Measurements from ENCODE around the gene PLCZ1.

Gene PLCZ1

DNA sequence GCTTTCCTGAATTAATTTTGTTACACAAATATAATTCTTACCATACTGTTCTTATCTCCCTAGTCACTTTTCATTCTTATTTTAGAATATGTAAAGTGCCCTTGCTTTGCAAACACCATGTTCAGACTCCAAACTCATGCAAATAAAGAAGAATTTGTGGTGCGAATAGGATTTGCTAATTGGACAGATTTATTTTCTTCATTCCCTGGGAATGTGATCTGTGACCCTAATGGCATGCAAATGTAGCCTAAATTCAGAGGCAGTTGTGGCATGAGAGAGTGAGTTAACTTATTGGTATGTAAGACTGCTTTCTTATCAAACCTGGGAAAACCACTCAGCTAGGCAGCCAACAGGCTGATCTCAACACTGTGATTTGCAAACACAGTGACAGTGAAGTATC is 10.1 kb upstream of the PLCZ1 start:
- H2BK15ac ChIP-seq (ENCODE audit: low read length): no peak overlapping the region
- no CpG with 5 or more reads among the region's 1 CpG for WGBS, 2 donors (ENCODE audit: extremely low coverage in 2 of 2, insufficient read length in 2 of 2, insufficient replicate concordance in 1 of 2)
- H3K27me3 ChIP-seq (ENCODE audit: control insufficient read depth in 3 of 3, insufficient read depth in 3 of 3, low read depth in 1 of 3, low read length in 3 of 3): no peaks in the 10 kb centered on the region
- H2AK5ac ChIP-seq (ENCODE audit: low read depth, low read length): no peak overlapping the region
- H3K27ac ChIP-seq (replicated peaks; ENCODE audit: low read length): no peak overlapping the region
- H3K4me3 ChIP-seq (ENCODE audit: low read length in 2 of 2): no peak overlapping the region
- no peak overlapping the region for H2BK5ac ChIP-seq (ENCODE audit: low read length)
- H2AFZ ChIP-seq (ENCODE audit: low read length): no peak overlapping the region
- H3K36me3 ChIP-seq (replicated peaks in 1 of 2; ENCODE audit: control insufficient read depth in 2 of 2, insufficient read depth in 2 of 2, low read length in 2 of 2): no peaks in the 10 kb centered on the region
- no peak overlapping the region for H3K4ac ChIP-seq (ENCODE audit: low read length)
- DNase-seq (ENCODE audit: low spot score): no peak
- H3K9ac ChIP-seq (ENCODE audit: low read depth, low read length, poor library complexity): no peak overlapping the region
- H3K4me1 ChIP-seq (ENCODE audit: control insufficient read depth in 2 of 2, insufficient read depth in 1 of 2, low read depth in 1 of 2, low read length in 2 of 2): peaks cover 6 to 15% of the 10 kb centered on the region in 2 donors
- H4K91ac ChIP-seq (ENCODE audit: low read depth, low read length, poor library complexity): no peak overlapping the region
- no peaks in the 10 kb centered on the region for H3K79me1 ChIP-seq (ENCODE audit: low read depth, low read length)
- no peak overlapping the region for H2BK12ac ChIP-seq (ENCODE audit: low read length)
- no peak overlapping the region for H3K23ac ChIP-seq (ENCODE audit: low read depth, low read length, poor library complexity)
- H2BK120ac ChIP-seq (ENCODE audit: low read depth, low read length): no peak overlapping the region
- no peak overlapping the region for H3K4me2 ChIP-seq (ENCODE audit: insufficient read depth, low read length, poor library complexity, severe bottlenecking)
- no peak overlapping the region for H4K8ac ChIP-seq (ENCODE audit: low read depth, low read length)
- no peak overlapping the region for H3K18ac ChIP-seq (ENCODE audit: low read length)
- no peak overlapping the region for H3K14ac ChIP-seq (ENCODE audit: low read length)
- H3K9me3 ChIP-seq (replicated peaks in 1 of 2; ENCODE audit: control insufficient read depth in 2 of 2, insufficient read depth in 1 of 2, low read depth in 1 of 2, low read length in 2 of 2): no peaks in the 10 kb centered on the region

DNA sequence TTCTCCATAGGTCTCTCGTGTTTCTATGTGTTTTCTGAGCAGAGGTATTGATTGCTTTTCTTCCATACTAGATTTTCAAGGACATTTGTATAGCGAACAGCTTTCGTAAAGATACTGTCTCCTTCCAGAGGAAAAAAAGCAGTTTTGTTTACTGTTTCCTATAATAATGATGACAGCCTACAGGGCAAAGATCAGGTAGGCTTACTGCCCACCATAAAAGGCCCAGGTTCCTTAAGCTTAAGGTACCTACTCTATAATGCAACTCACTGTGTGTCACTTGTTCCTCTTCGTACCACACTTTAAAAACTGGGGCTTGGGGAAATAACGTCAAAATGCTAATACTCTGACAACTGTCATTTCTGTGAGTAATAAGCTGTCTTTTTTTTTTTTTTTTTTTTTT is 6.7 kb downstream of the PLCZ1 start:
- Histone ChIP-seq H3K79me1 (ENCODE audit: low read depth, low read length) (no peaks in the 10 kb centered on the region), H2BK12ac (ENCODE audit: low read length) (no peak overlapping the region), H3K4ac (ENCODE audit: low read length) (no peak overlapping the region), H3K18ac (ENCODE audit: low read length) (no peak overlapping the region), H2BK15ac (ENCODE audit: low read length) (no peak overlapping the region), H2BK120ac (ENCODE audit: low read depth, low read length) (no peak overlapping the region), H2BK5ac (ENCODE audit: low read length) (no peak overlapping the region), H3K4me2 (ENCODE audit: insufficient read depth, low read length, poor library complexity, severe bottlenecking) (no peak overlapping the region), H4K91ac (ENCODE audit: low read depth, low read length, poor library complexity) (no peak overlapping the region), H3K4me3 (ENCODE audit: low read length in 2 of 2) (no peak overlapping the region), H3K14ac (ENCODE audit: low read length) (no peak overlapping the region), H3K9ac (ENCODE audit: low read depth, low read length, poor library complexity) (no peak overlapping the region), H3K4me1 (ENCODE audit: control insufficient read depth in 2 of 2, insufficient read depth in 1 of 2, low read depth in 1 of 2, low read length in 2 of 2) (no peaks in the 10 kb centered on the region), H3K27ac (replicated peaks; ENCODE audit: low read length) (no peak overlapping the region), H3K23ac (ENCODE audit: low read depth, low read length, poor library complexity) (no peak overlapping the region), H2AFZ (ENCODE audit: low read length) (no peak overlapping the region), H4K8ac (ENCODE audit: low read depth, low read length) (no peak overlapping the region), H3K27me3 (ENCODE audit: control insufficient read depth in 3 of 3, insufficient read depth in 3 of 3, low read depth in 1 of 3, low read length in 3 of 3) (no peaks in the 10 kb centered on the region), H3K36me3 (replicated peaks in 1 of 2; ENCODE audit: control insufficient read depth in 2 of 2, insufficient read depth in 2 of 2, low read length in 2 of 2) (no peaks in the 10 kb centered on the region), H3K9me3 (replicated peaks in 1 of 2; ENCODE audit: control insufficient read depth in 2 of 2, insufficient read depth in 1 of 2, low read depth in 1 of 2, low read length in 2 of 2) (peaks cover 0 to 1% of the 10 kb centered on the region in 2 donors), H2AK5ac (ENCODE audit: low read depth, low read length) (no peak overlapping the region)
- WGBS, 2 donors (ENCODE audit: extremely low coverage in 2 of 2, insufficient read length in 2 of 2, insufficient replicate concordance in 1 of 2): no CpG with 5 or more reads among the region's 5 CpGs
- DNase-seq (ENCODE audit: low spot score): no peak

- H2BK5ac ChIP-seq (ENCODE audit: low read length): no peak overlapping the region
- no peaks in the 10 kb centered on the region for H3K4me1 ChIP-seq (ENCODE audit: control insufficient read depth in 2 of 2, insufficient read depth in 1 of 2, low read depth in 1 of 2, low read length in 2 of 2)
- no peak overlapping the region for H2BK12ac ChIP-seq (ENCODE audit: low read length)
- H3K4me2 ChIP-seq (ENCODE audit: insufficient read depth, low read length, poor library complexity, severe bottlenecking): no peak overlapping the region
- no CpG with 5 or more reads among the region's 2 CpGs for whole genome bisulfite sequencing, 2 donors (ENCODE audit: extremely low coverage in 2 of 2, insufficient read length in 2 of 2, insufficient replicate concordance in 1 of 2)
- no peak overlapping the region for H4K8ac ChIP-seq (ENCODE audit: low read depth, low read length)
- H3K36me3 ChIP-seq (replicated peaks in 1 of 2; ENCODE audit: control insufficient read depth in 2 of 2, insufficient read depth in 2 of 2, low read length in 2 of 2): no peaks in the 10 kb centered on the region
- no peak overlapping the region for H4K91ac ChIP-seq (ENCODE audit: low read depth, low read length, poor library complexity)
- H2AFZ ChIP-seq (ENCODE audit: low read length): no peak overlapping the region
- H2BK15ac ChIP-seq (ENCODE audit: low read length): no peak overlapping the region
- no peak for DNase-seq (ENCODE audit: low spot score)
- H3K14ac ChIP-seq (ENCODE audit: low read length): no peak overlapping the region
- H3K4ac ChIP-seq (ENCODE audit: low read length): no peak overlapping the region
- H3K23ac ChIP-seq (ENCODE audit: low read depth, low read length, poor library complexity): no peak overlapping the region
- no peaks in the 10 kb centered on the region for H3K27me3 ChIP-seq (ENCODE audit: control insufficient read depth in 3 of 3, insufficient read depth in 3 of 3, low read depth in 1 of 3, low read length in 3 of 3)
- H3K27ac ChIP-seq (replicated peaks; ENCODE audit: low read length): no peak overlapping the region
- H3K18ac ChIP-seq (ENCODE audit: low read length): no peak overlapping the region
- H3K4me3 ChIP-seq (ENCODE audit: low read length in 2 of 2): no peak overlapping the region
- no peak overlapping the region for H2AK5ac ChIP-seq (ENCODE audit: low read depth, low read length)
- H2BK120ac ChIP-seq (ENCODE audit: low read depth, low read length): no peak overlapping the region
- no peaks in the 10 kb centered on the region for H3K79me1 ChIP-seq (ENCODE audit: low read depth, low read length)
- H3K9me3 ChIP-seq (replicated peaks in 1 of 2; ENCODE audit: control insufficient read depth in 2 of 2, insufficient read depth in 1 of 2, low read depth in 1 of 2, low read length in 2 of 2): no peaks in the 10 kb centered on the region
- H3K9ac ChIP-seq (ENCODE audit: low read depth, low read length, poor library complexity): no peak overlapping the region
Measured at GRCh38 chr12:18723752-18724151, 14.1 kb downstream of the PLCZ1 start.

DNA sequence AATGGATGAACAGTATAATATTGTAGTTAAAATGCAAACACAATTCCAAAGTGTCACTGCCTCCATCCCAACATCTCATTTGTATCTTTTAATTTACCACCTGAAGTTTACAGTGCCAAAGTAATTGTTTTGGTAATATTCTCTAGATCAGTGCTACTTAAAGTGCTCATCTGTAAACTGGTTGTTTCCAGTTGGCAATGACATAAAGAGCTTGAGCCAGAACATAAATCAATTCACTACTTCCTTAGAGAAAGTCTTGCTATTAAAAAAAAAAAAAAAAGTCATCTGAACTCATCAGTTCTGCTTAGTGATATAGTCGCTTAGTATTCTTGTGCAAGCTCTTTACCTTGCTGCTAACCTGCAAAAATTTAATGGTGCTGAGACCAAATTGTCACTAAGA is 16.4 kb downstream of the PLCZ1 start:
- H3K36me3 ChIP-seq (replicated peaks in 1 of 2; ENCODE audit: control insufficient read depth in 2 of 2, insufficient read depth in 2 of 2, low read length in 2 of 2): peaks cover 0 to 1% of the 10 kb centered on the region in 2 donors
- H2BK5ac ChIP-seq (ENCODE audit: low read length): no peak overlapping the region
- no peak overlapping the region for H3K4me3 ChIP-seq (ENCODE audit: low read length in 2 of 2)
- H3K14ac ChIP-seq (ENCODE audit: low read length): no peak overlapping the region
- H3K23ac ChIP-seq (ENCODE audit: low read depth, low read length, poor library complexity): no peak overlapping the region
- H3K27ac ChIP-seq (replicated peaks; ENCODE audit: low read length): no peak overlapping the region
- H3K9ac ChIP-seq (ENCODE audit: low read depth, low read length, poor library complexity): no peak overlapping the region
- no peak overlapping the region for H2BK12ac ChIP-seq (ENCODE audit: low read length)
- H3K27me3 ChIP-seq (ENCODE audit: control insufficient read depth in 3 of 3, insufficient read depth in 3 of 3, low read depth in 1 of 3, low read length in 3 of 3): no peaks in the 10 kb centered on the region
- H3K4me2 ChIP-seq (ENCODE audit: insufficient read depth, low read length, poor library complexity, severe bottlenecking): no peak overlapping the region
- no peaks in the 10 kb centered on the region for H3K79me1 ChIP-seq (ENCODE audit: low read depth, low read length)
- no peak overlapping the region for H2AFZ ChIP-seq (ENCODE audit: low read length)
- no peaks in the 10 kb centered on the region for H3K9me3 ChIP-seq (replicated peaks in 1 of 2; ENCODE audit: control insufficient read depth in 2 of 2, insufficient read depth in 1 of 2, low read depth in 1 of 2, low read length in 2 of 2)
- no peak overlapping the region for H2AK5ac ChIP-seq (ENCODE audit: low read depth, low read length)
- no peaks in the 10 kb centered on the region for H3K4me1 ChIP-seq (ENCODE audit: control insufficient read depth in 2 of 2, insufficient read depth in 1 of 2, low read depth in 1 of 2, low read length in 2 of 2)
- H3K18ac ChIP-seq (ENCODE audit: low read length): no peak overlapping the region
- no peak overlapping the region for H2BK120ac ChIP-seq (ENCODE audit: low read depth, low read length)
- no peak overlapping the region for H3K4ac ChIP-seq (ENCODE audit: low read length)
- no peak overlapping the region for H2BK15ac ChIP-seq (ENCODE audit: low read length)
- WGBS, 2 donors (ENCODE audit: extremely low coverage in 2 of 2, insufficient read length in 2 of 2, insufficient replicate concordance in 1 of 2): no CpG with 5 or more reads among the region's 1 CpG
- H4K91ac ChIP-seq (ENCODE audit: low read depth, low read length, poor library complexity): no peak overlapping the region
- no peak overlapping the region for H4K8ac ChIP-seq (ENCODE audit: low read depth, low read length)
- no peak for DNase-seq (ENCODE audit: low spot score)

Measured in neuronal stem cell (in vitro differentiated cells).